CD14-positive monocyte (primary cell): ENCODE measurements around the gene ADCY7. TPM values are rescaled to one million over a fixed set of nuclear protein-coding genes. Genes with fewer than 3 reads are reported as not detected.

Source experiments
- DNase-seq, 3 donors: peaks; one replicate each; pipeline ENCODE4 v3.0.0-alpha.2; 2011 to 2022
- H2AFZ ChIP-seq: 2 replicates; pipeline ENCODE4 v1.6.0; 2012; ENCODE audit warnings: mild to moderate bottlenecking, low read depth, low read length, inconsistent platforms; ENCODE audit not compliant: insufficient read depth, poor library complexity, severe bottlenecking
- H3K27ac ChIP-seq, 2 donors: 1 replicate in 1 of 2; 2 replicates in 1 of 2; pipeline ENCODE4 v1.5.1; 2012 to 2013; ENCODE audit warnings: low read length in 2 of 2, control low read depth in 1 of 2, inconsistent platforms in 1 of 2, low read depth in 1 of 2, mild to moderate bottlenecking in 1 of 2
- H3K27me3 ChIP-seq, 2 donors: one replicate each; pipeline versions ENCODE4 v1.6.0 to v1.6.1; 2011 to 2013; ENCODE audit warnings: low read length in 2 of 2; ENCODE audit not compliant: control insufficient read depth in 2 of 2, insufficient read depth in 2 of 2
- H3K36me3 ChIP-seq, 2 donors: replicated peaks in 1 of 2; 1 replicate in 1 of 2; 2 replicates in 1 of 2; pipeline versions ENCODE4 v1.5.1 to v1.6.1; 2012 to 2013; ENCODE audit warnings: low read length in 2 of 2, control low read depth in 1 of 2, inconsistent platforms in 1 of 2, mild to moderate bottlenecking in 1 of 2; ENCODE audit not compliant: insufficient read depth in 2 of 2, control insufficient read depth in 1 of 2
- H3K4me1 ChIP-seq, 2 donors: 1 replicate in 1 of 2; 2 replicates in 1 of 2; pipeline versions ENCODE4 v1.5.1 to v1.6.1; 2012 to 2013; ENCODE audit warnings: low read length in 2 of 2, control low read depth in 1 of 2, inconsistent platforms in 1 of 2, mild to moderate bottlenecking in 1 of 2, moderate library complexity in 1 of 2; ENCODE audit not compliant: insufficient read depth in 2 of 2, control insufficient read depth in 1 of 2
- H3K4me2 ChIP-seq: replicated peaks from 2 replicates; pipeline ENCODE3; 2012; ENCODE audit warnings: low read length, moderate library complexity, mild to moderate bottlenecking; ENCODE audit not compliant: poor library complexity, severe bottlenecking; ENCODE audit errors: extremely low read depth
- H3K4me3 ChIP-seq, 3 experiments: fragments of 200-600 bp in 1 of 3; sonication (generic) in 1 of 3; replicated peaks in 1 of 3; 1 replicate in 2 of 3; 2 replicates in 1 of 3; pipeline ENCODE4 v1.5.1; 2011 to 2013; ENCODE audit warnings: low read length in 3 of 3, mild to moderate bottlenecking in 3 of 3, control low read depth in 2 of 3, low read depth in 2 of 3, inconsistent platforms in 1 of 3, moderate library complexity in 1 of 3
- H3K79me2 ChIP-seq: 2 replicates; pipeline ENCODE4 v1.6.0; 2012; ENCODE audit warnings: mild to moderate bottlenecking, control low read depth, inconsistent platforms, low read length, moderate library complexity; ENCODE audit not compliant: insufficient read depth
- H3K9ac ChIP-seq: 2 replicates; pipeline ENCODE4 v1.6.0; 2017; ENCODE audit warnings: low read length, mild to moderate bottlenecking; ENCODE audit not compliant: insufficient read depth, poor library complexity, severe bottlenecking
- H3K9me3 ChIP-seq, 2 donors: replicated peaks in 1 of 2; 1 replicate in 1 of 2; 2 replicates in 1 of 2; pipeline versions ENCODE4 v1.5.1 to v1.6.1; 2012 to 2013; ENCODE audit warnings: low read length in 2 of 2, control low read depth in 1 of 2; ENCODE audit not compliant: control insufficient read depth in 1 of 2, insufficient read depth in 1 of 2
- H4K20me1 ChIP-seq: 2 replicates; pipeline ENCODE4 v1.6.0; 2012; ENCODE audit warnings: mild to moderate bottlenecking, low read length, control low read depth, moderate library complexity; ENCODE audit not compliant: insufficient read depth
- H3K27ac Mint-ChIP-seq, 7 donors: one replicate each; pipeline ENCODE4 v1.8.0; 2020; ENCODE audit warnings: mild to moderate bottlenecking in 7 of 7, mixed read lengths in 7 of 7, moderate library complexity in 6 of 7, inconsistent platforms in 2 of 7
- H3K27me3 Mint-ChIP-seq, 3 donors: one replicate each; pipeline ENCODE4 v1.8.0; 2021 to 2022; ENCODE audit warnings: low read depth in 3 of 3, mild to moderate bottlenecking in 3 of 3, mixed read lengths in 3 of 3, moderate library complexity in 3 of 3, inconsistent platforms in 1 of 3
- H3K36me3 Mint-ChIP-seq, 2 donors: one replicate each; pipeline ENCODE4 v1.8.0; 2020; ENCODE audit warnings: mixed read lengths in 2 of 2, inconsistent platforms in 1 of 2, mild to moderate bottlenecking in 1 of 2
- H3K4me1 Mint-ChIP-seq: one replicate; pipeline ENCODE4 v1.8.0; 2020; ENCODE audit warnings: mild to moderate bottlenecking, mixed read lengths
- H3K4me3 Mint-ChIP-seq, 2 donors: one replicate each; pipeline ENCODE4 v1.8.0; 2020; ENCODE audit warnings: mild to moderate bottlenecking in 2 of 2, mixed read lengths in 2 of 2, moderate library complexity in 1 of 2
- H3K9me3 Mint-ChIP-seq, 7 donors: one replicate each; pipeline ENCODE4 v1.8.0; 2020 to 2022; ENCODE audit warnings: mixed read lengths in 7 of 7, mild to moderate bottlenecking in 6 of 7, moderate library complexity in 6 of 7, inconsistent platforms in 2 of 7
- WGBS: methylation state at CpG from one replicate; pipeline ENCODE4 v1.1.5; 2013; ENCODE audit warnings: missing lambda C conversion rate; ENCODE audit not compliant: insufficient coverage; 5-methylcytosine and 5-hydroxymethylcytosine counted together
- intact Hi-C, 2 donors: fragments of 100-400 bp; cut with micrococcal nuclease; formaldehyde crosslinking; loops; one replicate each; pipeline versions ENCODE4 v1.15.0 to v1.15.1; 2023
- polyA plus RNA-seq, 3 donors: library from polyadenylated mRNA; depleted of rRNA in 1 of 3; unstranded in 2 of 3; stranded (reverse) in 1 of 3; fragments of 300-500 nt in 2 of 3; fragments of >200 nt in 1 of 3; fragmentation: Illumina TruSeq in 2 of 3; gene quantifications; 1 replicate in 2 of 3; 2 replicates in 1 of 3; pipeline ENCODE4 v1.2.3, GENCODE V29; 2012 to 2021
- TF ChIP-seq, protein P1 (sequence below): fragments of 200-600 bp; IDR thresholded peaks from one replicate; pipeline ENCODE4 v1.8.0; 2022; ENCODE audit warnings: antibody characterized with exemption, mild to moderate bottlenecking

ADCY7 gene
- polyA plus RNA-seq, 3 donors: 53.1 to 230 (median 91.5) TPM

DNA sequence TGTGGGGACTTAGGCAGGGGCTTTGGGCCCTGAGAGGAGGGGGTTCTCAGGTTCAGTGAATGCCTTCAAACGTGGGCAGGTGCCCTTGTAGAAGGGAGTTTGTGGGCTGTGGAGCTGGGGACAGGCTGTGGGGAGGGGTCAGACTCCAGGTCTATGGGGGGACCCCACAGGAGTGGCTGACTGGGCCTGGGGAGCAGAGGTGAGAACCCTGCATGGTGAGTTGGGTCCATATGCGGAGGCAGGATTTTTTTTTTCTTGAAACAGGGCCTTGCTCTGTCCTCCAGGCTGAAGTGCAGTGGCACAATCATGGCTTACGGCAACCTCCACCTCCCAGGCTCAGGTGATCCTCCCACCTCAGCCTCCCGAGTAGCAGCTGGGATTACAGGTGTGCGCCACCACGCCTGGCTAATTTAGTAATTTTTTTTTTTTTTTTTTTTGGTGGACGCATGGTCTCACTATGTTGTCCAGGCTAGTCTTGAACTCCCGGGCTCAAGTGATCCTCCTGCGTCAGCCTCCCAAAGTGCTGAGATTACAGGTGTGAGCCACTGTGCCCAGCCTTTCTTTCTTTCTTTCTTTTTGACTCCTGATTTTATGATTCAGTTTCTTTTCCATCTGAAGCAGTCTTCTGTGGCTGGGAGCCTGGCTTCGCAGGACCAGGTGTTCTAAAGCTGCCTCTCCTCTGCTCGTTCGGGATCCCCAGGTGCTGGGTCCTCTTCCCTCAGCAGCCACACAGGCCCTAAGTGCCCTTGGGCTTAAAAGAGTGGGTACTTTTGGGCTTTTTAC, 19.0 kb upstream of the ADCY7 start:
- intact Hi-C loops: loop anchor here (2.0 to 5.0 kb wide), 2 partner anchors 35 kb away; no protein-coding TSS in a partner anchor
- Mint-ChIP-seq H3K27ac (peak overlapping the region in 1 of 7 donors; percentile 81), H3K4me3 (peak overlapping the region; percentile 88 to 89), H3K9me3 (peaks cover 0 to 3% (median 0%) of the 10 kb centered on the region in 7 donors), H3K27me3 (peaks cover 0 to 5% (median 3%) of the 10 kb centered on the region in 3 donors), H3K36me3 (peaks cover 3 to 9% of the 10 kb centered on the region in 2 donors), H3K4me1 (peaks cover 58% of the 10 kb centered on the region)
- DNase-seq: no peak
- 90% methylated on average over 2 of the region's 12 CpGs for WGBS
- no peaks in the 10 kb centered on the region for H3K36me3 ChIP-seq
- no peak overlapping the region for H2AFZ ChIP-seq
- H3K79me2 ChIP-seq: peaks cover 39% of the 10 kb centered on the region
- TF ChIP-seq, protein P1, sequence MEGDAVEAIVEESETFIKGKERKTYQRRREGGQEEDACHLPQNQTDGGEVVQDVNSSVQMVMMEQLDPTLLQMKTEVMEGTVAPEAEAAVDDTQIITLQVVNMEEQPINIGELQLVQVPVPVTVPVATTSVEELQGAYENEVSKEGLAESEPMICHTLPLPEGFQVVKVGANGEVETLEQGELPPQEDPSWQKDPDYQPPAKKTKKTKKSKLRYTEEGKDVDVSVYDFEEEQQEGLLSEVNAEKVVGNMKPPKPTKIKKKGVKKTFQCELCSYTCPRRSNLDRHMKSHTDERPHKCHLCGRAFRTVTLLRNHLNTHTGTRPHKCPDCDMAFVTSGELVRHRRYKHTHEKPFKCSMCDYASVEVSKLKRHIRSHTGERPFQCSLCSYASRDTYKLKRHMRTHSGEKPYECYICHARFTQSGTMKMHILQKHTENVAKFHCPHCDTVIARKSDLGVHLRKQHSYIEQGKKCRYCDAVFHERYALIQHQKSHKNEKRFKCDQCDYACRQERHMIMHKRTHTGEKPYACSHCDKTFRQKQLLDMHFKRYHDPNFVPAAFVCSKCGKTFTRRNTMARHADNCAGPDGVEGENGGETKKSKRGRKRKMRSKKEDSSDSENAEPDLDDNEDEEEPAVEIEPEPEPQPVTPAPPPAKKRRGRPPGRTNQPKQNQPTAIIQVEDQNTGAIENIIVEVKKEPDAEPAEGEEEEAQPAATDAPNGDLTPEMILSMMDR: no peak
- H3K4me3 ChIP-seq: peak overlapping the region in 2 of 3 experiments; percentile 87 to 88
- H3K4me2 ChIP-seq: peak overlapping the region; percentile 94
- H3K27me3 ChIP-seq: no peaks in the 10 kb centered on the region
- peaks cover 4% of the 10 kb centered on the region for H4K20me1 ChIP-seq
- peaks cover 40 to 70% of the 10 kb centered on the region in 2 donors for H3K4me1 ChIP-seq
- no peaks in the 10 kb centered on the region for H3K9me3 ChIP-seq
- peak overlapping the region; percentile 74 for H3K9ac ChIP-seq
- H3K27ac ChIP-seq: no peak overlapping the region

DNA sequence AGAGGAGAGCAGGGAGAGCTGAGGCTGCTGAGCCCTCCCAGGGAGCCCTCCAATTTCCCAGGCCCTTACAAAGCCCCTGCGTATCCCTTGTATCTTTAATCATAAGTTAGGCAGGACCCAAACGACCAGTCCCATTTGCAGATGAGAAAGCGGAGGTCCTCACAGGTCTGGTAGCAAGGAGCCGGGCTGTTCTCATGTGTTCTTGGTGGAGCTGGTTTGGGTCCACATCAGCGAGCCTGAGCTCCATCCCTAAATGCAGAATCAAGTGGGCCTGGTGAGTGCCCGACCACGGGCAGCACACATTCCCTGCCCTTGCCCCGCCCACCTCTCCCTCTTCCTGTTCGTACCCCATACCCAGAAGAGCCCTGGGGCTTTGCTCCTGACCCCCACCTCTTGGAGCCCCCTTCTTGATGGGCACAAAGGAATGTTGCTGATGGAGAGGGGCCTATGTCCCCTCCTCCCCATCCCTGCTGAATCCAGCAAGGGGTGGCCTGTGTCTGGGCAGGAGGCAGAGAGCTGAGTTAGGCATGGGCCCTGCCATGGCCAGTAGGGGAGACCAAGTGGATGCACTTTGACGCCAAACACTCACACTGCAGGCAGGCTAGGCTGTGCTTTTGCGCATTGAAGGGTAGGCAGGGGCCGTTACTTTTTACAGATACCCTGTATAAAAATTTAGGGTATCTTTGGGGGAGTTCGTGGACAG, 18.3 kb upstream of the ADCY7 start:
- H3K27ac Mint-ChIP-seq: peak overlapping the region in 1 of 7 donors; percentile 81

More for the DNA sequence above, 18.3 kb upstream of the ADCY7 start:
- H2AFZ ChIP-seq: no peak overlapping the region
- no peaks in the 10 kb centered on the region for H3K27me3 ChIP-seq
- no peak overlapping the region for H3K27ac ChIP-seq
- H4K20me1 ChIP-seq: peaks cover 4% of the 10 kb centered on the region
- H3K9ac ChIP-seq: no peak overlapping the region
- H3K36me3 Mint-ChIP-seq: peaks cover 3 to 9% of the 10 kb centered on the region in 2 donors
- H3K4me1 Mint-ChIP-seq: peaks cover 54% of the 10 kb centered on the region
- TF ChIP-seq, protein P1: no peak
- peaks cover 0 to 3% (median 0%) of the 10 kb centered on the region in 7 donors for H3K9me3 Mint-ChIP-seq
- H3K79me2 ChIP-seq: peaks cover 44% of the 10 kb centered on the region
- H3K4me2 ChIP-seq: no peak overlapping the region
- no peaks in the 10 kb centered on the region for H3K9me3 ChIP-seq
- DNase-seq: no peak
- H3K4me1 ChIP-seq: peaks cover 34 to 67% of the 10 kb centered on the region in 2 donors
- no peak overlapping the region for H3K4me3 ChIP-seq
- 70% methylated on average over 9 of the region's 13 CpGs for WGBS
- peaks cover 0 to 4% (median 3%) of the 10 kb centered on the region in 3 donors for H3K27me3 Mint-ChIP-seq
- intact Hi-C loops: loop anchor here (2.0 to 5.0 kb wide), 2 partner anchors 34 to 35 kb away; no protein-coding TSS in a partner anchor
- H3K36me3 ChIP-seq: no peaks in the 10 kb centered on the region
- H3K4me3 Mint-ChIP-seq: no peak overlapping the region
